GM12878 (cell line): ENCODE measurements around the gene GRIK5. TPM values are rescaled to one million over a fixed set of nuclear protein-coding genes. Genes with fewer than 3 reads are reported as not detected.

Experiments used
- ATAC-seq: fragments of 200-7000 bp; cut with Tn5 transposase; 3 replicates; pipeline ENCODE4 v1.9.1; 2020; ENCODE audit warnings: mild to moderate bottlenecking, moderate library complexity
- BruUV-seq: library from RNA; stranded (reverse); fragments of 400-500 nt; replicated peaks from 2 replicates; lab custom pipeline; 2021; lab: Mats Ljungman, UMichigan
- CTCF ChIA-PET: fragments of 300-600 bp; sonication (Branson Sonifier 250); formaldehyde crosslinking; extraction: SDS; loops from one replicate; lab custom pipeline; 2021; ENCODE audit warnings: inconsistent platforms; lab: Yijun Ruan, JAX
- POLR2A ChIA-PET: fragments of 350-600 bp; formaldehyde crosslinking; extraction: SDS; loops from one replicate; lab custom pipeline; 2021; ENCODE audit warnings: inconsistent platforms; lab: Charles Lee
- RAD21 ChIA-PET: fragments of 300-600 bp; sonication (Branson Sonifier 250); formaldehyde crosslinking; loops from one replicate; lab custom pipeline; 2023; ENCODE audit warnings: antibody characterized with exemption; ENCODE audit not compliant: unreplicated experiment; lab: Charles Lee
- SMC1A ChIA-PET: fragments of 300-600 bp; sonication (Branson Sonifier 250); formaldehyde crosslinking; loops from one replicate; lab custom pipeline; 2023; ENCODE audit not compliant: unreplicated experiment, uncharacterized antibody; lab: Charles Lee
- DNase-seq: peaks from one replicate; pipeline ENCODE4 v3.0.0-alpha.2; 2011; ENCODE audit warnings: low read depth, low spot score
- FAIRE-seq: peaks from 3 replicates; lab custom pipeline; 2011; peaks lifted over from hg19 to GRCh38; lab: Jason Lieb, UNC
- H2AFZ ChIP-seq: 2 replicates; pipeline ENCODE4 v1.6.0; 2011; ENCODE audit warnings: low read depth, low read length, control low read depth; ENCODE audit not compliant: control insufficient read depth
- H3K27ac ChIP-seq: 2 replicates; pipeline ENCODE4 v1.5.1; 2011; ENCODE audit warnings: control low read depth; ENCODE audit not compliant: control insufficient read depth, insufficient read depth
- H3K27me3 ChIP-seq, 2 experiments: replicated peaks in 1 of 2; 2 replicates each; pipeline versions ENCODE4 v1.6.0 to v1.6.1; 2011; ENCODE audit warnings: low read length in 1 of 2; ENCODE audit not compliant: control insufficient read depth in 2 of 2, insufficient read depth in 2 of 2
- H3K36me3 ChIP-seq, 2 experiments: 2 replicates each; pipeline ENCODE4 v1.5.1; 2011; ENCODE audit warnings: low read length in 1 of 2; ENCODE audit not compliant: control insufficient read depth in 2 of 2, insufficient read depth in 2 of 2
- H3K4me1 ChIP-seq: 2 replicates; pipeline ENCODE4 v1.6.1; 2011; ENCODE audit warnings: mild to moderate bottlenecking, low read length, moderate library complexity, mixed read lengths; ENCODE audit not compliant: control insufficient read depth, insufficient read depth
- H3K4me2 ChIP-seq: 2 replicates; pipeline ENCODE4 v1.6.0; 2011; ENCODE audit warnings: control low read depth; ENCODE audit not compliant: control insufficient read depth, insufficient read depth
- H3K4me3 ChIP-seq: fragments of 200-600 bp; sonication (generic); 2 replicates; pipeline ENCODE4 v1.5.1; 2016
- H3K79me2 ChIP-seq: 2 replicates; pipeline ENCODE4 v1.6.0; 2011; ENCODE audit warnings: low read length; ENCODE audit not compliant: control insufficient read depth, insufficient read depth
- H3K9ac ChIP-seq: 2 replicates; pipeline ENCODE4 v1.8.0; 2011; ENCODE audit warnings: low read length, control low read depth, mixed read lengths; ENCODE audit not compliant: control insufficient read depth, insufficient read depth
- H3K9me3 ChIP-seq: replicated peaks from 3 replicates; pipeline ENCODE4 v1.5.1; 2011; ENCODE audit warnings: mild to moderate bottlenecking, low read length; ENCODE audit not compliant: control insufficient read depth, insufficient read depth
- H4K20me1 ChIP-seq: 2 replicates; pipeline ENCODE4 v1.6.0; 2011; ENCODE audit not compliant: control insufficient read depth, insufficient read depth
- BCL11A ChIP-seq: IDR thresholded peaks from 2 replicates; pipeline ENCODE4 v1.6.1; 2011; ENCODE audit warnings: low read depth, low read length
- BRCA1 ChIP-seq: IDR thresholded peaks from 2 replicates; pipeline ENCODE4 v1.6.1; 2011; ENCODE audit warnings: low read depth, low read length, improper control_type of control experiment
- CBFB ChIP-seq: IDR thresholded peaks from 2 replicates; pipeline ENCODE4 v1.6.1; 2016; ENCODE audit warnings: antibody characterized with exemption, low read depth
- CHD4 ChIP-seq: fragments of 200-600 bp; sonication (generic); IDR thresholded peaks from 2 replicates; pipeline ENCODE4 v1.6.1; 2016; ENCODE audit warnings: mild to moderate bottlenecking
- CREB1 ChIP-seq: IDR thresholded peaks from 2 replicates; pipeline ENCODE4 v1.6.1; 2012; ENCODE audit warnings: low read depth, mild to moderate bottlenecking, inconsistent platforms
- IRF5 ChIP-seq: fragments of 450-650 bp; IDR thresholded peaks from 2 replicates; pipeline ENCODE4 v1.6.1; 2017; ENCODE audit warnings: borderline replicate concordance
- JUND ChIP-seq: IDR thresholded peaks from 2 replicates; pipeline ENCODE4 v1.6.1; 2012; ENCODE audit warnings: low read depth, mild to moderate bottlenecking, low read length, improper control_type of control experiment, moderate library complexity
- KDM1A ChIP-seq: fragments of 200-600 bp; sonication (generic); IDR thresholded peaks from 2 replicates; pipeline ENCODE4 v1.6.1; 2016; ENCODE audit warnings: borderline replicate concordance
- MLLT1 ChIP-seq: fragments of 450-650 bp; IDR thresholded peaks from 2 replicates; pipeline ENCODE4 v1.6.1; 2016; ENCODE audit warnings: mild to moderate bottlenecking
- MYB ChIP-seq: fragments of 150-350 bp; IDR thresholded peaks from 2 replicates; pipeline ENCODE4 v1.6.1; 2014; ENCODE audit warnings: mild to moderate bottlenecking, low read depth, low read length, borderline replicate concordance
- POLR2AphosphoS2 ChIP-seq: IDR thresholded peaks from 2 replicates; pipeline ENCODE4 v1.6.1; 2011; ENCODE audit warnings: low read depth, mild to moderate bottlenecking, low read length, improper control_type of control experiment, moderate library complexity
- RAD21 ChIP-seq: IDR thresholded peaks from 2 replicates; pipeline ENCODE4 v1.6.1; 2011; ENCODE audit warnings: mild to moderate bottlenecking, low read depth, low read length, moderate library complexity; ENCODE audit not compliant: insufficient read depth
- RB1 ChIP-seq: fragments of 450-650 bp; formaldehyde crosslinking; IDR thresholded peaks from 2 replicates; pipeline ENCODE4 v1.6.1; 2017; ENCODE audit warnings: mild to moderate bottlenecking, borderline replicate concordance
- RBBP5 ChIP-seq: fragments of 200-600 bp; sonication (generic); conservative IDR thresholded peaks from 2 replicates; pipeline ENCODE4 v1.6.1; 2016
- SMARCA5 ChIP-seq: fragments of 450-650 bp; IDR thresholded peaks from 2 replicates; pipeline ENCODE4 v1.6.1; 2017; ENCODE audit warnings: mild to moderate bottlenecking
- SMC3 ChIP-seq: IDR thresholded peaks from 2 replicates; pipeline ENCODE4 v1.6.1; 2011; ENCODE audit warnings: low read length, improper control_type of control experiment, borderline replicate concordance
- SPI1 ChIP-seq: IDR thresholded peaks from 2 replicates; pipeline ENCODE4 v1.6.1; 2011; ENCODE audit warnings: low read depth, mild to moderate bottlenecking, low read length, moderate library complexity, borderline replicate concordance; ENCODE audit not compliant: insufficient read depth
- SREBF1 ChIP-seq: IDR thresholded peaks from 2 replicates; pipeline ENCODE4 v1.6.1; 2012; ENCODE audit warnings: mild to moderate bottlenecking, low read length
- TAF1 ChIP-seq: IDR thresholded peaks from 2 replicates; pipeline ENCODE4 v1.6.1; 2011; ENCODE audit warnings: mild to moderate bottlenecking, low read depth, low read length, borderline replicate concordance
- YY1 ChIP-seq: IDR thresholded peaks from 2 replicates; pipeline ENCODE4 v1.6.1; 2011; ENCODE audit warnings: low read depth, mild to moderate bottlenecking, low read length
- ZNF207 ChIP-seq: fragments of 450-650 bp; IDR thresholded peaks from 2 replicates; pipeline ENCODE4 v1.6.1; 2014; ENCODE audit warnings: antibody characterized with exemption, mild to moderate bottlenecking, borderline replicate concordance
- ZNF217 ChIP-seq: fragments of 450-650 bp; IDR thresholded peaks from 2 replicates; pipeline ENCODE4 v1.6.1; 2017; ENCODE audit warnings: antibody characterized with exemption, mild to moderate bottlenecking
- ZNF274 ChIP-seq: IDR thresholded peaks from one replicate; pipeline ENCODE4 v1.8.0; 2011; ENCODE audit not compliant: insufficient read length, insufficient read depth
- WGBS: methylation state at CpG from one replicate; pipeline ENCODE4 v1.1.6; 2016; ENCODE audit warnings: low lambda C conversion rate; ENCODE audit not compliant: insufficient replicate concordance, insufficient coverage; ENCODE audit errors: missing lambda C conversion rate; 5-methylcytosine and 5-hydroxymethylcytosine counted together
- in situ Hi-C: fragments of 300-500 bp; cut with MboI; formaldehyde crosslinking; loops from 9 replicates; pipeline ENCODE4 v1.14.3; 2018; ENCODE audit warnings: mixed read lengths
- intact Hi-C: fragments of 100-400 bp; cut with micrococcal nuclease; formaldehyde crosslinking; loops from one replicate; pipeline ENCODE4 v1.14.2; 2022; ENCODE audit not compliant: unreplicated experiment
- polyA plus RNA-seq, 11 experiments: library from polyadenylated mRNA; depleted of rRNA in 4 of 11; unstranded in 6 of 11; stranded (reverse) in 5 of 11; fragments of >200 nt; fragmentation: Nextera tagmentation in 4 of 11; fragmentation: Illumina TruSeq in 1 of 11; extraction: Ambion mirVana in 4 of 11; extraction: Trizol in 1 of 11; gene quantifications; 1 replicate in 1 of 11; 2 replicates in 10 of 11; pipeline versions ENCODE4 v1.2.1 to v1.2.3, GENCODE V29; 2011 to 2016; ENCODE audit warnings: inconsistent platforms in 2 of 11, missing spikeins in 2 of 11, low read depth in 1 of 11
- total RNA-seq, 4 experiments: library from RNA; depleted of rRNA in 3 of 4; stranded (reverse); fragments of >200 nt in 3 of 4; fragmentation: Illumina TruSeq in 1 of 4; extraction: Trizol in 1 of 4; gene quantifications; 2 replicates each; pipeline versions ENCODE4 v1.2.1 to v1.2.3, GENCODE V29; 2013 to 2021
- TF ChIP-seq, protein P1 (sequence below): IDR thresholded peaks from 2 replicates; pipeline ENCODE4 v1.6.1; 2011; ENCODE audit warnings: low read depth, low read length, improper control_type of control experiment, borderline replicate concordance

GRIK5 gene
- total and polyA plus RNA-seq, 10 of the 15 experiments (the other 5 are each of a cell fraction or from before 2014, with no cell fraction given), result 0.03 to 0.23 (median 0.07) TPM; not detected in 3

GRCh38 chr19:41951686-41952172 lies 118.3 kb downstream of the GRIK5 start:
- intact Hi-C loops, result loop anchor here (1.0 to 2.0 kb wide), 2 partner anchors 17 to 78 kb away; no protein-coding TSS in a partner anchor
- BruUV-seq, result no TSS peak
- POLR2A ChIA-PET, result interaction anchor here (1.3 kb wide), 1 partner anchor 78 kb away, joined by 3 read pairs; no protein-coding TSS in a partner anchor
- no peak for TF ChIP-seq IRF5
- TF ChIP-seq MYB, result no peak
- no peak; the same call in 1 of the 2 replicates for TF ChIP-seq SMARCA5
- no peak for TF ChIP-seq CHD4
- TF ChIP-seq BRCA1, result no peak
- no peak for TF ChIP-seq RBBP5
- no peak for TF ChIP-seq SPI1
- no peak for TF ChIP-seq TAF1
- no peak for TF ChIP-seq ZNF274
- TF ChIP-seq KDM1A, result no peak
- no peak for TF ChIP-seq ZNF217
- no peak for TF ChIP-seq SREBF1
- no peak; the same call in 1 of the 2 replicates for TF ChIP-seq ZNF207
- TF ChIP-seq POLR2AphosphoS2, result no peak
- peak; percentile 62; the same call in 1 of the 2 replicates for TF ChIP-seq RB1
- TF ChIP-seq JUND, result no peak
- TF ChIP-seq RAD21, result peak; percentile 97
- peak; percentile 73; the same call in 1 of the 2 replicates for TF ChIP-seq YY1
- TF ChIP-seq CREB1, result no peak
- TF ChIP-seq CBFB, result no peak
- peak; percentile 58 for TF ChIP-seq MLLT1
- TF ChIP-seq SMC3, result peak; percentile 95
- TF ChIP-seq, protein P1, sequence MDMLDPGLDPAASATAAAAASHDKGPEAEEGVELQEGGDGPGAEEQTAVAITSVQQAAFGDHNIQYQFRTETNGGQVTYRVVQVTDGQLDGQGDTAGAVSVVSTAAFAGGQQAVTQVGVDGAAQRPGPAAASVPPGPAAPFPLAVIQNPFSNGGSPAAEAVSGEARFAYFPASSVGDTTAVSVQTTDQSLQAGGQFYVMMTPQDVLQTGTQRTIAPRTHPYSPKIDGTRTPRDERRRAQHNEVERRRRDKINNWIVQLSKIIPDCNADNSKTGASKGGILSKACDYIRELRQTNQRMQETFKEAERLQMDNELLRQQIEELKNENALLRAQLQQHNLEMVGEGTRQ, result no peak
- no peak for TF ChIP-seq BCL11A

More at GRCh38 chr19:41951686-41952172, 118.3 kb downstream of the GRIK5 start:
- ChIA-PET SMC1A (interaction anchor here (0.6 to 4.0 kb wide), 6 partner anchors 62 to 97 kb away, joined by 3 to 31 read pairs (median 4); partner anchors contain the start of gene RPS19), RAD21 (interaction anchor here (0.6 to 4.0 kb wide), 4 partner anchors 76 to 92 kb away, joined by 3 to 15 read pairs (median 5); partner anchors contain the start of gene RPS19), CTCF (interaction anchor here (0.6 to 4.6 kb wide), 13 partner anchors 15 to 1985 kb away, joined by 3 to 63 read pairs (median 3); partner anchors contain the start of genes CEACAM3 and RPS19)
- no peak for DNase-seq
- 4% methylated on average over 12 of the region's 12 CpGs for WGBS
- in situ Hi-C loops, result no loop called here
- Histone ChIP-seq H2AFZ (peak overlapping the region; percentile 80), H3K9ac (no peak overlapping the region), H3K4me1 (peaks cover 8% of the 10 kb centered on the region), H3K27ac (no peak overlapping the region), H3K79me2 (no peaks in the 10 kb centered on the region), H3K9me3 (no peaks in the 10 kb centered on the region), H3K4me3 (no peak overlapping the region), H3K36me3 (no peaks in the 10 kb centered on the region), H4K20me1 (no peaks in the 10 kb centered on the region), H3K4me2 (peak overlapping the region; percentile 75), H3K27me3 (no peaks in the 10 kb centered on the region)
- ATAC-seq, result peak; percentile 96
- FAIRE-seq, result peak; percentile 82
